Measurements from ENCODE around the gene SLC50A1. TPM values are rescaled to one million over a fixed set of nuclear protein-coding genes. Genes with fewer than 3 reads are reported as not detected.

Gene SLC50A1
- total and polyA plus RNA-seq, 2 of the 8 experiments (the other 6 are each of a cell fraction or from before 2014, with no cell fraction given), result 36.5 to 90.8 TPM

DNA sequence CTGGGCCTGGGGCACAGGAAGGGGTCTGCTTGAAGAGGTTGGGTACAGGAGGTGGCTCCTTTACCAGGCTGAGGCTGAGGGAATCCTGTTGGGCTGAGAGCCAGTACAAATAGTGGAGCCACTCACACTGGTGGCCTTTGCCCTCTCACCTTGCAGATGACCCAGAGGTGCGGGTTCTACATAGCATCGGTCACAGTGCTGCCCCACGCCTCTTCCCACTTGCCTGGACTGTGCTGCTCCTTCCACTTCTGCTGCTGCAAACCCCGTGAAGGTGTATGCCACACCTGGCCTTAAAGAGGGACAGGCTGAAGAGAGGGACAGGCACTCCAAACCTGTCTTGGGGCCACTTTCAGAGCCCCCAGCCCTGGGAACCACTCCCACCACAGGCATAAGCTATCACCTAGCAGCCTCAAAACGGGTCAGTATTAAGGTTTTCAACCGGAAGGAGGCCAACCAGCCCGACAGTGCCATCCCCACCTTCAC lies 1.8 kb upstream of the SLC50A1 start:
- no peak for DNase-seq (ENCODE audit: low read depth in 1 of 2, low spot score in 2 of 2)
- Histone ChIP-seq H3K23ac (ENCODE audit: insufficient read length) (no peak overlapping the region), H2BK20ac (ENCODE audit: low read length) (no peak overlapping the region), H3K79me2 (ENCODE audit: control insufficient read depth in 1 of 2, insufficient read depth in 2 of 2, low read length in 2 of 2) (peaks cover 0 to 2% of the 10 kb centered on the region in 2 experiments; a peak in 1 of 4 replicates), H3K9ac (replicated peaks in 1 of 4; ENCODE audit: extremely low read depth in 1 of 4, low read depth in 3 of 4, low read length in 3 of 4) (no peak overlapping the region), H3K27ac (ENCODE audit: low read depth, low read length) (no peak overlapping the region), H3K4me3 (ENCODE audit: extremely low read depth in 1 of 4, insufficient read depth in 2 of 4, low read depth in 3 of 4, low read length in 4 of 4) (no peak overlapping the region), H3K4ac (replicated peaks; ENCODE audit: insufficient read length, low read depth, low read length) (no peak overlapping the region), H4K5ac (ENCODE audit: insufficient read length, low read depth, low read length) (no peak overlapping the region), H3K18ac (ENCODE audit: extremely low read depth, low read length) (no peak overlapping the region), H2AK5ac (ENCODE audit: low read depth, low read length) (no peak overlapping the region), H2BK12ac (ENCODE audit: low read depth, low read length) (0 out of 2 replicates have a peak overlapping the region, but pooled peaks have one; percentile 22), H3K27me3 (replicated peaks in 1 of 4; ENCODE audit: control insufficient read depth in 3 of 4, extremely low read depth in 1 of 4, insufficient read depth in 3 of 4, low read length in 3 of 4) (peaks cover 0 to 4% (median 1%) of the 10 kb centered on the region in 4 experiments; a peak in 4 of 7 replicates), H2BK120ac (replicated peaks; ENCODE audit: low read depth, low read length) (no peak overlapping the region), H3K36me3 (ENCODE audit: control insufficient read depth in 2 of 4, insufficient read depth in 4 of 4, low read length in 3 of 4) (peaks cover 0 to 4% (median under 1%) of the 10 kb centered on the region in 4 experiments; a peak in 2 of 8 replicates), H3K9me3 (ENCODE audit: insufficient read depth in 2 of 2, low read depth in 1 of 2, low read length in 1 of 2) (no peaks in the 10 kb centered on the region), H3K4me1 (replicated peaks in 1 of 4; ENCODE audit: control insufficient read depth in 3 of 4, insufficient read depth in 4 of 4, low read length in 3 of 4) (peaks cover 15 to 40% (median 21%) of the 10 kb centered on the region in 4 experiments), H4K20me1 (replicated peaks in 1 of 2; ENCODE audit: control insufficient read depth in 1 of 2, insufficient read depth in 2 of 2, low read length in 2 of 2) (no peaks in the 10 kb centered on the region), H3K4me2 (ENCODE audit: insufficient read depth in 1 of 2, low read depth in 2 of 2, low read length in 2 of 2) (no peak overlapping the region; a peak in 1 of 4 replicates), H3K23me2 (ENCODE audit: low read depth, low read length) (peaks cover 12% of the 10 kb centered on the region; the same call in 1 of the 2 replicates), H3K14ac (ENCODE audit: insufficient read length) (no peak overlapping the region), H3K56ac (replicated peaks; ENCODE audit: insufficient read length, low read depth, low read length) (no peak overlapping the region), H2BK5ac (ENCODE audit: low read depth, low read length) (no peak overlapping the region), H4K8ac (ENCODE audit: extremely low read depth, insufficient read depth, low read length) (no peak overlapping the region), H4K91ac (replicated peaks; ENCODE audit: insufficient read length, low read length) (no peak overlapping the region), H2AFZ (ENCODE audit: low read length) (no peak overlapping the region), H2BK15ac (ENCODE audit: low read length) (no peak overlapping the region), H3K79me1 (ENCODE audit: low read depth, low read length) (no peaks in the 10 kb centered on the region)
- FAIRE-seq, result no peak
- CTCF ChIA-PET (ENCODE audit: partially characterized antibody), result interaction anchor here (0.5 to 14.2 kb wide), 7 partner anchors 11 to 212 kb away, joined by 3 to 187 read pairs (median 6); partner anchors contain the start of genes KRTCAP2 and TRIM46
- POLR2A ChIA-PET (ENCODE audit: partially characterized antibody), result interaction anchor here (1.0 to 1.8 kb wide), 3 partner anchors 16 to 39 kb away, joined by 3 to 5 read pairs (median 4); partner anchors contain the start of gene KRTCAP2
- WGBS, 2 experiments (ENCODE audit: extremely low coverage in 1 of 2, insufficient coverage in 1 of 2, insufficient read length in 1 of 2, insufficient replicate concordance in 2 of 2, low coverage in 1 of 2, low lambda C conversion rate in 2 of 2, missing lambda C conversion rate in 1 of 2), result 89% methylated on average over 7 of the region's 7 CpGs; no CpG with 5 or more reads in 1 of the 2 experiments
- TF ChIP-seq SUZ12 (IDR thresholded peaks at IDR 0.05; ENCODE audit: low read length) (no peak), TCF12 (IDR thresholded peaks at IDR 0.05; ENCODE audit: low read depth, low read length) (no peak), BACH1 (IDR thresholded peaks at IDR 0.05; ENCODE audit: low read length) (no peak), RAD21 (IDR thresholded peaks at IDR 0.05 in 1 of 2, conservative IDR thresholded peaks at IDR 0.05 in 1 of 2; ENCODE audit: low read depth in 2 of 2, low read length in 2 of 2) (no peak), GTF2F1 (IDR thresholded peaks at IDR 0.05; ENCODE audit: borderline replicate concordance, low read depth, low read length) (no peak), NANOG (IDR thresholded peaks at IDR 0.05; ENCODE audit: insufficient read depth, low read depth, low read length, poor library complexity, severe bottlenecking) (no peak), SIN3A (conservative IDR thresholded peaks at IDR 0.05 in 1 of 2, IDR thresholded peaks at IDR 0.05 in 1 of 2; ENCODE audit: low read depth in 1 of 2, low read length in 2 of 2) (no peak)
